ENCODE results near the gene CORO2A.
A peak's percentile ranks its signal among the peaks of the same experiment; 100 is the strongest.
"Not testable (repeated sequence)": the region's sequence is repeated elsewhere in the genome, so short reads cannot be mapped to it uniquely, and the experiment has no call there.

The CORO2A gene

DNA sequence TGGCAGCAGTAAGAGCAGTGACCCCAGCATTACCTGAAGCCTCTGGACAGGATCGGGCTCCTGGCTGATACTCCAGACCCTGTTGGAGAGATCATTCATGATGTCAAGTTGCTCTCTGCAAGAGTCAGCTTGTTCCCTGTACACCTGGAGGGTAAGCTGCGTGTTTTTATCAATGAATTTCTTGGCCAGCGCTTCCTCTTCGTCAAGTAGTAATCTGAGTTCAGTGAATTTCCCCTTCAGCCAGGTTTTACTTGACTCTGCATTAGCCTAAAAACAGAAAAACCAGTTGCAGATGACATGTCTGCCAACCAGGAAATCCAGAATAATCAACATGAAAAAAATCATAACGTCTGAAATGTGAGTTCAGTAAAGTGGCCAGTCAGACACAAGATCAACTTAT is 92.5 kb downstream of the CORO2A start:
- Histone ChIP-seq H3K9ac (ENCODE audit: low read length) (no peak overlapping the region), H3K27ac (ENCODE audit: low read length) (no peak overlapping the region), H3K9me3 (ENCODE audit: control insufficient read depth, low read depth, low read length) (no peaks in the 10 kb centered on the region), H3K4me3 (ENCODE audit: low read length) (no peak overlapping the region), H3K27me3 (ENCODE audit: control insufficient read depth, insufficient read depth, low read length) (no peaks in the 10 kb centered on the region), H3K4me1 (ENCODE audit: control insufficient read depth, low read depth, low read length) (peaks cover 8% of the 10 kb centered on the region), H3K36me3 (ENCODE audit: control insufficient read depth, low read depth, low read length) (peaks cover 5% of the 10 kb centered on the region)

DNA sequence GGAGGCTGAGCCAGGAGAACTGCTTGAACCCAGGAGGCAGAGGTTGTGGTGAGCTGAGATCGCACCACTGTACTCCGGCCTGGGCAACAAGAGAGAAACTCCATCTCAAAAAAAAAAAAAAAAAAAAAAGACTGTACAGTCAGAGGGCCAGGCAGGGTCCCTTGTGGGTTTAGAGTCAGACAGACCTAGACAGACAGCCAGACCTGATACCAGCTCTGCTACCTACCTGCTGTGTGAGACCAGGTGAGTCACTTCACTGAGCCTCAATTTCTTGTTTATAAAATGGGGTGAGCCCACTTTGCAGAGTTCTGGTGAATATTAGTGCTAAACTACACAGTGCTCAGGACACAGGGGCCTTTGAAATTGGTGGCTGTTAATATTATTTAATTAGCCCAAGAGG is 93.1 kb downstream of the CORO2A start:
- H3K4me1 ChIP-seq (ENCODE audit: control insufficient read depth, low read depth, low read length), result peaks cover 8% of the 10 kb centered on the region

DNA sequence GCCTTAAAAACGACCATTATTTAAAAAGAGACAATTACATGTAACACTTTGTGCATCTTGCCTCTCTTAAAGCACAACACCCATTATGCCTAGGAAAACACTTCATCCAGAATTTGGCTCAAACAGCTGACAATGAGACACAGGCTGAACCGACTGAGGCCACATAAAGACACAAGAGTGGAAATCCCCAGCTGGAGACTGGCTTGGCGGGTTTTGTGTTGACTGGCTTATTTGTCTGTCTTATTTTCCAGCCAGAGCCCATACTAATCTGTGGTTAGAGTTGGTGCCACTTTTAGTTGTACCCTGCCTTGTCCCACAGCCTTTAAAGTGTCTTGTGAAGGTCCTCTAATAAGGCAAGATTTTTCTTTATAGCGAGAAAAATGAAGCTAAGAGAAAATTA is 94.6 kb downstream of the CORO2A start:
- H3K4me1 ChIP-seq (ENCODE audit: control insufficient read depth, low read depth, low read length), result peaks cover 8% of the 10 kb centered on the region
- H3K27me3 ChIP-seq (ENCODE audit: control insufficient read depth, insufficient read depth, low read length), result no peaks in the 10 kb centered on the region
- H3K9ac ChIP-seq (ENCODE audit: low read length), result no peak overlapping the region
- H3K27ac ChIP-seq (ENCODE audit: low read length), result no peak overlapping the region
- no peaks in the 10 kb centered on the region for H3K9me3 ChIP-seq (ENCODE audit: control insufficient read depth, low read depth, low read length)
- H3K4me3 ChIP-seq (ENCODE audit: low read length), result no peak overlapping the region
- H3K36me3 ChIP-seq (ENCODE audit: control insufficient read depth, low read depth, low read length), result peaks cover 5% of the 10 kb centered on the region

More for the DNA sequence above, 93.1 kb downstream of the CORO2A start:
- H3K36me3 ChIP-seq (ENCODE audit: control insufficient read depth, low read depth, low read length), result peaks cover 5% of the 10 kb centered on the region
- H3K4me3 ChIP-seq (ENCODE audit: low read length), result no peak overlapping the region
- H3K9me3 ChIP-seq (ENCODE audit: control insufficient read depth, low read depth, low read length), result no peaks in the 10 kb centered on the region
- H3K27me3 ChIP-seq (ENCODE audit: control insufficient read depth, insufficient read depth, low read length), result no peaks in the 10 kb centered on the region
- H3K9ac ChIP-seq (ENCODE audit: low read length), result no peak overlapping the region
- H3K27ac ChIP-seq (ENCODE audit: low read length), result no peak overlapping the region

DNA sequence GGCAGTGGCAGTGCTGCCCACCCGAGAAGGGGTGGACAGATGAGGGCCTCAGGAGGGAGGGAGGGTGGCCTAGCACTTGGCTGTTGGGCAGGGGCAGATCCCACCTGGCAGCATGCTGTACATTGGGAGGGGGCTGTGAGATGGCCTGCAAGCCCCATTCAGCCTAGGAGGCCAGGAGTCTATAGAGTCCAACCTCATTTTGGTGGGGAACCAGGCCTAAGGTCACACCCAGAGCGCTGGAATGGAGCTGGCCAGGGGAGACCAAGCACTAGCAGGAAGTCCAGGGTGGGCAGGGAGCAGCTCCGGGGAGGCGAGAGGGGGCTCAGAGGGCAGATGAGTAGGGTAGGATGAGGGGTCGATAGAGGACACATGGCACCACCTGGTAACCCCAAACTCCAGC is 96.3 kb downstream of the CORO2A start:
- Histone ChIP-seq H3K9ac (ENCODE audit: low read length) (no peak overlapping the region), H3K9me3 (ENCODE audit: control insufficient read depth, low read depth, low read length) (no peaks in the 10 kb centered on the region), H3K36me3 (ENCODE audit: control insufficient read depth, low read depth, low read length) (peaks cover 5% of the 10 kb centered on the region), H3K27me3 (ENCODE audit: control insufficient read depth, insufficient read depth, low read length) (no peaks in the 10 kb centered on the region), H3K4me1 (ENCODE audit: control insufficient read depth, low read depth, low read length) (peaks cover 13% of the 10 kb centered on the region), H3K4me3 (ENCODE audit: low read length) (no peak overlapping the region), H3K27ac (ENCODE audit: low read length) (no peak overlapping the region)

DNA sequence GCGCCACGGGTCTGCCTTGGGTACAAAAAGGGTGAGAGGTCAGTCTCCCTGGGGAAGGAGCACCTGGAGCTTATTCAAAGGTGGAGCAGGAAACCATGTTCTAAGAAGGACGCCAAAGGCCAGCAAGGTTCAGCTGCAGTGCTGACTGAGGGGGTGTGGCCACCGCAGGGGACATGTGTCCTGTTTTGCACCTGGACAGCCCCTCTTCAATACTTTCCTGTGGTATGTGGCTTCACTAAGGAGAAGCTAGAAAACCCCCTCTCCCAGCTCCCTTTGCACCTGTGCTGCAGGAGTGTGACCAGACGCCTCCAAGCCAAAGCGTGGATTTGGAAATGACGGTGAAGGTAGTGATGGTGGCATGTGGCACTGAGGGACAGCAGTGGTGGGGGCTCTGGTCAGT is 97.0 kb downstream of the CORO2A start:
- H3K4me1 ChIP-seq (ENCODE audit: control insufficient read depth, low read depth, low read length), result peaks cover 16% of the 10 kb centered on the region
- H3K9me3 ChIP-seq (ENCODE audit: control insufficient read depth, low read depth, low read length), result no peaks in the 10 kb centered on the region
- H3K36me3 ChIP-seq (ENCODE audit: control insufficient read depth, low read depth, low read length), result peaks cover 5% of the 10 kb centered on the region
- no peaks in the 10 kb centered on the region for H3K27me3 ChIP-seq (ENCODE audit: control insufficient read depth, insufficient read depth, low read length)
- H3K9ac ChIP-seq (ENCODE audit: low read length), result no peak overlapping the region
- no peak overlapping the region for H3K4me3 ChIP-seq (ENCODE audit: low read length)
- no peak overlapping the region for H3K27ac ChIP-seq (ENCODE audit: low read length)

DNA sequence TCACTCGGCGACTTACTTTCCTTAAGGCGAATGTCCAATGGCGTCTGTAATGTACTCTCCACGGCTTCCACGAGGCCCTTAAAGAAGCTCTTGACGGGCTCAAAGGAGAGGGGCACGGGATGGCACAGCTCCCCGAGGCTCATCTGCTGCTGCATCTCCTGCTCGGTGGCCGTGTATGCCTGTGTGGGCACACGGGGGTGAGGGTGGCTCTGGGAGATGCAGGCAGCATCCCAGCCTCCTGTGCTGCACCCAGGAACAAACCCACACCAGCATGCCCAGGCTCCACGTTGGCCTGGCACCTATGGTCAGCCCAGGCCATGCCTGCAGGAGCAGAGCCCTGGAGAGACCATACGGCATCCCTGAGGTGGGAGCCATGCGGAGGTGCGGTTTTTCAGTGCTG is 97.6 kb downstream of the CORO2A start:
- H3K9me3 ChIP-seq (ENCODE audit: control insufficient read depth, low read depth, low read length), result no peaks in the 10 kb centered on the region
- no peaks in the 10 kb centered on the region for H3K27me3 ChIP-seq (ENCODE audit: control insufficient read depth, insufficient read depth, low read length)
- peaks cover 20% of the 10 kb centered on the region for H3K4me1 ChIP-seq (ENCODE audit: control insufficient read depth, low read depth, low read length)
- H3K27ac ChIP-seq (ENCODE audit: low read length), result no peak overlapping the region
- peaks cover 5% of the 10 kb centered on the region for H3K36me3 ChIP-seq (ENCODE audit: control insufficient read depth, low read depth, low read length)
- no peak overlapping the region for H3K4me3 ChIP-seq (ENCODE audit: low read length)
- H3K9ac ChIP-seq (ENCODE audit: low read length), result no peak overlapping the region

DNA sequence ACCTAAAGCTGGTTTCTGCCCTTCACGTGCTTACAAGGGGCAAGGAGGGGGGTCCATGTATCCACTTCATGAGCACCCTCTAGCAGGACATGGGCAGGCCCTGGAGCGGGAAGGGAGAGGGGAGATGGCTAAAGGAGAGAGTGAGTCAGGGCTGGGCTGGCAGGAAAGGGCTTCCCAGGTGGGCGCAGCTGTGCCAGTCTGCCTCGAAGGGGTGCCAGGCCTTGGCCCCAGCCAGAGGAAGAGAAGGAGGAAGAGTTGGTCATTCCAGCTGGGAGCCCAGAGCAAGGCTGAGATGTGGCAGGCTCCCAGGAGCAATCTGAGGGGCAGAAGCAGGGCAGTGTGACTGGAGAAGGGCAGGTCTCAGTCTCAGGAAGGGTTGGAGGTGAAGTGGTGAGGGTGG is 98.1 kb downstream of the CORO2A start:
- Histone ChIP-seq H3K9ac (ENCODE audit: low read length) (no peak overlapping the region), H3K27me3 (ENCODE audit: control insufficient read depth, insufficient read depth, low read length) (no peaks in the 10 kb centered on the region), H3K4me3 (ENCODE audit: low read length) (no peak overlapping the region), H3K27ac (ENCODE audit: low read length) (no peak overlapping the region), H3K9me3 (ENCODE audit: control insufficient read depth, low read depth, low read length) (no peaks in the 10 kb centered on the region), H3K36me3 (ENCODE audit: control insufficient read depth, low read depth, low read length) (peaks cover under 1% of the 10 kb centered on the region), H3K4me1 (ENCODE audit: control insufficient read depth, low read depth, low read length) (peaks cover 25% of the 10 kb centered on the region)

DNA sequence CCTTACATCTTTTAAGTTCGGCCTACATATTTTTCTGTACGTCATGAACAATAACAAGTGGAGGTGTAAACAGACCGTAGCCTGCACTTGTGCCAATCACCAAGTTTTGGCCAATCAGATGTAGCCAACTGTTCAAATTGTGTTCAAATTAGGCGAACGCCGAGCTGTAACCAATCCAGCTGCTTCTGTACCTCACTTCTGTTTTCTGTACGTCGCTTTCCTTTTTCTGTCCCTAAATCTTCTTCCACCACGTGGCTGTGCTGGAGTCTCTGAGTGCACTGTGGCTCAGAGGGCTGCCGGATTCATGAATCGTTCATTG is 99.9 kb downstream of the CORO2A start:
- Histone ChIP-seq H3K4me1 (ENCODE audit: control insufficient read depth, low read depth, low read length) (peaks cover 25% of the 10 kb centered on the region), H3K36me3 (ENCODE audit: control insufficient read depth, low read depth, low read length) (no peaks in the 10 kb centered on the region), H3K4me3 (ENCODE audit: low read length) (peak overlapping the region; percentile 52)

DNA sequence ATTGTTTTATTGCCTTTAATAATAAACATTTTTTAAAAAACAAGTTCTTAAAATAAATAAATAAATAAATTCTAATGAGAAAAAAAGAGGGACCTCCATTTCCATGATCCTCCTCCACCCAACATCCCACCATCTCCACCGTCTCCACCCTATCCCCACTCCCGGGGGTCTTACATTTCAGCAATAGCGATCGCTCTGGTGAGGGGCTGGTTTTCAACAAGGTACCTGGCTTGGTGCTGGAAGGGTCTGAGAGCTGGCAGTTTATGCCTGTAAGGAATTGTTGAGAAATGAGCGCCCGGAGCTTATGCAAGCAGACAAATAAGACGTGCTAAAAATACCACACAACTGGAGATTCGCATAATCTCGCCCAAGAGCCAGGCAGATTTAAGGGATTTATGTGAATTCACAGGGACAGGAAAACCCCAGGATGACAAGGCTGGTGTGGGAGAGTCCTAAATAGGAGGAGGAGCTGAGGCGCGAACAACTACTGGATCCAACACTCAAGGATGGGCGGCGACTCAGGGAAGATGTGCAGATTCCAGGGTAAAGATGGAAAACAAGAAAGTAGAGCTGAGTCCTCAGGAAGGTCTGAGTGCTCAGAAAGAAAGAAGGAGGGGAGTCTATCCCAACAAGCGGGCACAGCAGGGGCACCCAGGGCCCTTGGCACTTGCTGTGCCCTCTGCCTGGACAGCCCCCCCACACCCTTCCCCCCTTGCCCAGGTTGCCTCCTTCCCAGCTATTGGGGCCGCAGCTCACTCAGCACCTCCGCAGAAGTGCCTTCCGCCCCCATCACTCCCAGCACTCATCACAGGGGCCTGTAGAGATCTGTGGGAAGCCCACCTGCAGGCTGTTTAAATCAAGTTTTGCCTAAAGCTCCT is 100.5 kb downstream of the CORO2A start:
- Histone ChIP-seq H3K9ac (ENCODE audit: low read length) (no peak overlapping the region), H3K27me3 (ENCODE audit: control insufficient read depth, insufficient read depth, low read length) (no peaks in the 10 kb centered on the region), H3K36me3 (ENCODE audit: control insufficient read depth, low read depth, low read length) (no peaks in the 10 kb centered on the region), H3K27ac (ENCODE audit: low read length) (no peak overlapping the region), H3K4me1 (ENCODE audit: control insufficient read depth, low read depth, low read length) (peaks cover 25% of the 10 kb centered on the region), H3K4me3 (ENCODE audit: low read length) (peak overlapping the region; percentile 52), H3K9me3 (ENCODE audit: control insufficient read depth, low read depth, low read length) (no peaks in the 10 kb centered on the region)

More for the DNA sequence above, 99.9 kb downstream of the CORO2A start:
- no peaks in the 10 kb centered on the region for H3K27me3 ChIP-seq (ENCODE audit: control insufficient read depth, insufficient read depth, low read length)
- H3K27ac ChIP-seq (ENCODE audit: low read length), result no peak overlapping the region
- no peak overlapping the region for H3K9ac ChIP-seq (ENCODE audit: low read length)
- no peaks in the 10 kb centered on the region for H3K9me3 ChIP-seq (ENCODE audit: control insufficient read depth, low read depth, low read length)

DNA sequence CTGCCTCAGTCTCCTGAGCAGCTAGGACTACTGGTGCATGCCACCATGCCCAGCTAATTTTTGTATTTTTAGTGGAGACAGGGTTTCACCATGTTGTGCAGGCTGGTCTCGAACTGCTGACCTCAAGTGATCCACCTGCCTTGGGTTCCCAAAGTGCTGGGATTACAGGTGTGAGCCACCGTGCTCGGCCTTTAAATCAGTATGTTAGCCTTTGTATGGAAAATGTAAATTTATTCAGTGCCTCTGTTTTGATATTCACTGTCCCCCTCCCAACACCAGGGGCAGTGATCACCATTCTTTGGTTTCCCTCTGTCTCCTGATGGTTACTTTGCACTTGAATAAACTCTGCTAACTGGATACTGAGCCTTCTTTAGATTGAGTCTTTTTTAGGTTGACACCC is 101.8 kb downstream of the CORO2A start:
- not testable (repeated sequence) for H3K9ac ChIP-seq (ENCODE audit: low read length); H3K9me3 ChIP-seq (ENCODE audit: control insufficient read depth, low read depth, low read length); H3K27me3 ChIP-seq (ENCODE audit: control insufficient read depth, insufficient read depth, low read length); H3K36me3 ChIP-seq (ENCODE audit: control insufficient read depth, low read depth, low read length); H3K27ac ChIP-seq (ENCODE audit: low read length)
- H3K4me3 ChIP-seq (ENCODE audit: low read length), result peak overlapping the region; percentile 18
- peaks cover 35% of the 10 kb centered on the region for H3K4me1 ChIP-seq (ENCODE audit: control insufficient read depth, low read depth, low read length)

DNA sequence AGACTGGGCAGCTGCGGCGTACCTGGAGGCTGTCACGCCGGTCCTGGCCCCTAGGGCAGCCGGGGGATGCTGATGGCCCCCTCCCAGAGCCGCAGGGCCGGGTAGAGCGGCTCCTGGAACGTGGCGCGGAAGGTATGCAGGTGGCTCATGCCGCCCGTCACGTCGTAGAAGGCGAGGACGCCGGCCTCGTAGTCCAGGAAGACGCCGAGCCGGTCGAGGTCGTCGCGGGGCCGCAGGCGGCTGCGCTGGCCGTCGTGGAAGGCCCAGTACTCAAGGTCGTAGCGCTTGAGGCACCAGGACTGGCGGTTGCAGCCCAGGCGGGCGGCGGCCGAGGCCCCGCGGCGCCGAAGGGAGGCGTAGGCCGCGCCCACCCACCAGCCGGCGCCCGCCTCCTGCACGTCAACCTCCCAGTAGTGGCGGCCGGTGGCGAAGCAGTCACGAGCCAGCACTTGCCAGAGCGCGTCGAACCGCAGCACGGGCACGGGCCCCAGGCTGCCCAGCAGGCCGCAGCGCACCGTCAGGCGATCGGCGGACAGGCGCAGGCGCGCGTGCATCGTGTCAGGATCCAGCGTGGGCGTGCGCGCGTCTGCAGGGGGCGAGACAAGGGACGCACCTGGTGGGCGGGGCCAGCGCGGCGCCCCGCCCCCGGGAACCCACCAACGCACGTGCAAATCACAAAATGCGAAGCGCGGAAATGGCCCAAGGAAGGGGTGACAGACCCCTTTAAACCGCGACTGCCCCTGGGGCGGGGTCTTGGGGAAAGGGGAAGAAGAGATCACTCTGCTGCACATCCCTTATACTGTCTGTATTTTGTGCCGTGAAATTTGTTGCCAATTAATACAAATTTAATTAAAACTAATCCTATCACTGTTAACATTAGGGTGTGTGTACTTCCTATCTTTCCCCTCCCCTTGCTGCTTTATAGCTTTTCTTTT is 104.8 kb downstream of the CORO2A start:
- Histone ChIP-seq H3K36me3 (ENCODE audit: control insufficient read depth, low read depth, low read length) (peaks cover 9% of the 10 kb centered on the region), H3K27ac (ENCODE audit: low read length) (no peak overlapping the region)

More for the DNA sequence above, 104.8 kb downstream of the CORO2A start:
- Histone ChIP-seq H3K27me3 (ENCODE audit: control insufficient read depth, insufficient read depth, low read length) (no peaks in the 10 kb centered on the region), H3K4me3 (ENCODE audit: low read length) (no peak overlapping the region), H3K9me3 (ENCODE audit: control insufficient read depth, low read depth, low read length) (no peaks in the 10 kb centered on the region), H3K9ac (ENCODE audit: low read length) (no peak overlapping the region), H3K4me1 (ENCODE audit: control insufficient read depth, low read depth, low read length) (peaks cover 35% of the 10 kb centered on the region)

Measured in iPS-18a (cell line).